NB4 (cell line): Measurements from ENCODE around the gene APOL4.
A peak's percentile ranks its signal among the peaks of the same experiment; 100 is the strongest.
"Not testable (repeated sequence)": the region's sequence is repeated elsewhere in the genome, so short reads cannot be mapped to it uniquely, and the experiment has no call there.

Experiments
- DNase-seq: peaks from one replicate; pipeline ENCODE4 v3.0.0; 2010; ENCODE audit warnings: low read depth
- H3K4me3 ChIP-seq: one replicate; pipeline ENCODE4 v1.5.1; 2011; ENCODE audit warnings: mild to moderate bottlenecking, low read depth, low read length, moderate library complexity
- CTCF ChIP-seq: IDR thresholded peaks from one replicate; pipeline ENCODE4 v1.5.1; 2012; ENCODE audit warnings: low read depth, low read length
- MAX ChIP-seq: IDR thresholded peaks from 2 replicates; pipeline ENCODE4 v1.6.1; 2011; ENCODE audit warnings: low read depth, low read length
- MYC ChIP-seq: IDR thresholded peaks from 2 replicates; pipeline ENCODE4 v1.6.1; 2011; ENCODE audit warnings: low read depth, low read length
- POLR2A ChIP-seq: IDR thresholded peaks from 2 replicates; pipeline ENCODE4 v1.6.1; 2011; ENCODE audit warnings: mild to moderate bottlenecking; ENCODE audit not compliant: insufficient read length; ENCODE audit errors: extremely low read depth

The APOL4 gene

GRCh38 chr22:36193171-36193570 lies 8.4 kb downstream of the APOL4 start:
- H3K4me3 ChIP-seq = no peak overlapping the region
- no peak for TF ChIP-seq MYC
- TF ChIP-seq CTCF = no peak
- no peak for TF ChIP-seq POLR2A
- no peak for TF ChIP-seq MAX
- DNase-seq = no peak

GRCh38 chr22:36192542-36192941 lies 9.1 kb downstream of the APOL4 start:
- TF ChIP-seq POLR2A (no peak), MYC (no peak), MAX (no peak), CTCF (no peak)
- DNase-seq = no peak
- no peak overlapping the region for H3K4me3 ChIP-seq

- DNase-seq = no peak
- H3K4me3 ChIP-seq = no peak overlapping the region
- TF ChIP-seq MAX (no peak), CTCF (no peak), POLR2A (no peak), MYC (no peak)
Measured at GRCh38 chr22:36191106-36191836, 10.3 kb downstream of the APOL4 start.

- DNase-seq, H3K4me3 ChIP-seq: not testable (repeated sequence)
Measured at GRCh38 chr22:36187862-36188261, 13.7 kb downstream of the APOL4 start.

- peak; percentile 13 for DNase-seq
- H3K4me3 ChIP-seq = no peak overlapping the region
- TF ChIP-seq MAX = no peak
- no peak for TF ChIP-seq CTCF
- TF ChIP-seq MYC = no peak
- no peak for TF ChIP-seq POLR2A
Measured at GRCh38 chr22:36185828-36186624, 15.6 kb downstream of the APOL4 start.

GRCh38 chr22:36184433-36185025 lies 17.1 kb downstream of the APOL4 start:
- TF ChIP-seq MAX (no peak), MYC (no peak), CTCF (no peak)
- no peak overlapping the region for H3K4me3 ChIP-seq
- no peak for DNase-seq
